GM18909 (cell line): ENCODE data around the gene MEGF11.
"Not testable (repeated sequence)": the region's sequence is repeated elsewhere in the genome, so short reads cannot be mapped to it uniquely, and the experiment has no call there.

ENCODE experiments used
- ATAC-seq: cut with Tn5 transposase; IDR thresholded peaks from one replicate; pipeline ENCODE4 v1.9.1; 2021; ENCODE audit warnings: mild to moderate bottlenecking; ENCODE audit not compliant: unreplicated experiment, poor library complexity

The MEGF11 gene

DNA sequence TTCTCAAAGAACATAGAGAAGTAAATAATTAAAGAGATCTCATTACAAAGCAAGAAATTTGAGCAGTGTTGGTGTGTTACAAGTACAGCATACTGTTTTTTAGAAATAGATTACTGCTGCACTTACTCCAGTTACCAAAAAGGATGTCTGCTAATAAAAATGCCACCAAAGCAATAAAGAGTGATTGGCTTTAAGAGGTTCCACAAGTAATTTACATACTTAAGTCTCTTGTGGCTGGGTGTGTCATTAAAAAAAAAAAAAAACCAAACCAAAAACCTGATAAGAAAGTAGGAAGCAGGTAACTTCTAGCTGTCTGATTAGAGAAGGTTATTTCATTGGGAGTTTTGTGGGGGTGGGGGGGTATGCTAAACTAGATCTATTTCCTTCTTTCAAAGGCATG, 369.0 kb downstream of the MEGF11 start:
- no peak for ATAC-seq

DNA sequence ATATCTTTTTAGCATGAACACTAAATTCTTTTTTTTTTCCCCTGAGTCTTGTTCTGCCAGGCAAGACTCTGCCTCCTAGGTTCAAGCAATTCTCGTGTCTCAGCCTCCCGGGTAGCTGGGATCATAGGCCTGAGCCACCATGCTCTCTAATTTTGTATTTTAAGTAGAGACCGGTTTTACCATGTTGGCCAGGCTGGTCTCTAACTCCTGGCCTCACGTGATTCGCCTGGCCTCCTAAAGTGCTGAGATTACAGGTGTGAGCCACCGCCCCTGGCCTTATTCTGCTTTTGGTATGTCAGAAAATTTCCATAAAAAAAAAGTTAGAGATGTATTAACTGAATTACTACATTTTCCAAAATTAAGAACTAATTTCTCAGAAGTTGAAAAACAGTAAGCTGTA, 370.0 kb downstream of the MEGF11 start:
- ATAC-seq: no peak

DNA sequence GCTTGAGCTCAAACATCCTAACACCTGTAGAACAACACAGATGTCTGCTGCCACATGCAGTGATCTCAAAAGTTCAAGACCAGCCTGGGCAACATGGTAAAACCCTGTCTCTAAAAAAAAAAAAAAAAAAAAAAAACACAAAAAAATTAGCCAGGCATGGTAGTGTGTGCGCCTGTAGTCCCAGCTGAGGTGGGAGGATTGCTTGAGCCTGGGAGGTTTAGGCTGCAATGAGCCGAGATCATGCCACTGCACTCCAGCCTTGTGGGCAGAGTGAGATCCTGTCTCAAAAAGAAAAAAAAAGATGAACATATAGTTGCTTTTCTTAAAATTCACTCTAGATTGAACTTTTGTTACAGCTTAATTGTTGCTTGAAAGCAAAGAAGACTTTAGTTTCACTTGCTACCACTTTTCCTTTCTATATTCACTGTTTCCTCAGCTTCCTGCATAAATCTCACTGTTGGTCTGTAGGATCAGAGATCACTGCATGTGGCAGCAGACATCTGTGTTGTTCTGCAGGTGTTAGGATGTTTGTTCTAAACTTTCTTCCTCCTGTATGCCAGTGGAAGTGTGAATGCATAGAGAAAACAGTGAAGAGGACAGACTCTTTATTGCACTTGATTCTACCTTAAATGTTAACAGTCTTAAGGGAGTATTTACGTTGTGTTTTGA, 371.6 kb downstream of the MEGF11 start:
- ATAC-seq: no peak

DNA sequence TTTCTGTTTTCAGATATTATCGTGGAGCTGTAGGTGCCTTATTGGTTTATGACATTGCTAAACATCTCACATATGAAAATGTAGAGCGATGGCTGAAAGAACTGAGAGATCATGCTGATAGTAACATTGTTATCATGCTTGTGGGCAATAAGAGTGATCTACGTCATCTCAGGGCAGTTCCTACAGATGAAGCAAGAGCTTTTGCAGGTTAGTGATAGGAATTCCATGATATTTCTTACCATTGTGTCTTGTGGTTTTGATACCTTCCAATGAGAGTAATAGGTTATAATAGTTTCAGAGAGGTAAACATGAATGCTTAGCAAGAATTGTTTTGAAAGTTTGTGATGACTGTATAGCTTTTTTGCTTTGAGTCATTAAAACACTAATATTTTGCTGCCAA, 375.8 kb downstream of the MEGF11 start:
- no peak for ATAC-seq

DNA sequence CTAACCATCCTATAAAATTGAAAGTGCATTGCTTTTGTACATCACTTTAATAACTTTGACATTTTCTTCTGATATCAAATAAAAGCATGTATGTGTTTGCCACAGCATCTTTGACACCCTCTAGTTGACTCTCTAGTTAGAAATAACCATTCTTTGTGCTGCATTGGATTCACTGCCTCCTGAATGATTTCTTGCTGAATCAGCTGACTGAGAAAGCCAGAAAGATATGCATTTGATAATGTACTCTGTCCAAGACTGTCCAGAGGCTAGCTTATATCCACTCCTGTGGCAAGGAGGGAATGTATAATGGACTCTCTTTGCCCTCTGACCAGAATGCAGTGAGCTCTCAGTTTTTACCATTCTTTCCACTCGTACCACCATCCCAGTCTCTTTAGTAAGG, 378.1 kb downstream of the MEGF11 start:
- ATAC-seq: no peak

DNA sequence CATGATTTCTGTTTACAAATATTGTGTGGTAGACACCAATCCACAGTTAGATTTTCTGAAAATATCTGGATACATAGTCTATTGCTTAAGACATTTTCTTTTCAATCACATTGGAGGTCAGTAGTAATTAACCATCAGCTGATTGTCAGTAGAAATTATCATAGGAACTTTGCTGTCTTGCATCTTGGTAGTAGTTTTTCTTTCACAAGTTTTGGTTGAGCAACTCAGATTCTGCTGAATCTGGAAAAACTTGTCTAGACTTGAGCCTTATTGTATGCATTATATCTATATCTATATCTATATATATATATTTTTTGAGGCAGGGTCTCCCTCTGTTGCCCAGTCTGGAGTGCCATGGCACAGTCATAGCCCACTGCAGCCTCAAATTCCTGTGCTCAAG, 380.3 kb downstream of the MEGF11 start:
- no peak for ATAC-seq

DNA sequence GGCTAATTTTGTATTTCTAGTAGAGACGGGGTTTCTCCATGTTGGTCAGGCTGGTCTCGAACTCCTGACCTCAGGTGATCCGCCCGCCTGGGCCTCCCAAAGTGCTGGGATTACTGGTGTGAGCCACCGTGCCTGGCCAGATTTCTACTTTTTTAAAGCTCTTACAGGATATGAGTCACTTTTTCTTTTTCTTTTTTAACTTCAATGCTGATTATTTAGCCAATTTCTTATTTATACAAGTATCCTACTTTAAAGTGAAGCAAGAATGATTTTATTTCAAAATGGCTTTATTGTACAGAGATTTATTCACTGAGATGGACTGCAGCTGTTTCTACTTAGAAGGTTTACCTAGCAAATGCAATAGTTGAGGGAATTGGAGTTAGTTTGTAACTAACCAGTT, 381.0 kb downstream of the MEGF11 start:
- not testable (repeated sequence) for ATAC-seq

DNA sequence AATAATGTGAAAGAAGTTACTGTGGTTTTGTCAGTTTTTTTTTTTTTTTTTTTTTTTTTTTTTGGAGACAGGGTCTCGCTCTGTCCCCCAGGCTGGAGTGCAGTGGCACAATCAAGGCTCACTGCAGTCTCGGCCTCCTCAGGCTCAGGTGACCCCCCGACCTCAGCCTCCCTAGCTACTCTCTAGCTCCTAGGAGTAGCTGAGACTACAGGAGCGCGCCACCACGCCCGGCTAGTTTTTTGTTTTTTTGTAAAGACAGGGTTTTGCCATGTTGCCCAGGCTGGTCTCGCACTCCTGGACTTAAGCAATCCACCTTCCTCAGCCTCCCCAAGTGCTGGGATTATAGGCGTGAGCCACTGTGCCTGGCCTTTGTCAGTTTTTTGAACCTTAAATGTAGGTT, 381.7 kb downstream of the MEGF11 start:
- not testable (repeated sequence) for ATAC-seq

DNA sequence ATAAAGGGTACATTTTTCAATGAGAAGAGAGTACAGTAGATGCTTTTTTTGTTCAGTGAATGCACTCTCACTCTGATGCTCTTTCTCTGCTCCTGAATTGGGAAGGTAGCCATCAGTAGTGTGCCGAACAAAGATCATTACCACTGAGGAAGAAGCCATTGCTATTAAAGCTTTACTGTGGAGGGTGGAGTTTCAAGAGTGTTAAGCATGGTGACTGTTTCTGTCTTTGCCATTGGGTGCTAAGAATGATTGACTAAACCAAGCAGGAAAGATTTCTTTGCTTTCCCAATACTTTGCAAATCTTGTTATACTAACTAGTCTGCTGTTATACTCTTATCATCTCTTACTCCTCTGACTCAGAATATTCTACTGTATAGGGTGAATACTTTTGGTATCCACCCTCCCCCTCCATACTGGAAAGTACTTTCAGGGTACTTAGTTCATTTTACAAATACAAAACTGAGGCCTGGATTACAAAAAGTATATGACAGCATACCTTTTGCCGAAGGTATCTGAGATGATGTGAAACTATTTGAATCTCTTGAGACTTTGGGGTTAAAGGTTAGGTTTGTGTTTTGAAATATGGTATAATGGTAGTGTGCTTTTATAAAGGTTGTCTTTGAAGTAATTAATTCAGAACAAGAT, 382.5 kb downstream of the MEGF11 start:
- no peak for ATAC-seq

DNA sequence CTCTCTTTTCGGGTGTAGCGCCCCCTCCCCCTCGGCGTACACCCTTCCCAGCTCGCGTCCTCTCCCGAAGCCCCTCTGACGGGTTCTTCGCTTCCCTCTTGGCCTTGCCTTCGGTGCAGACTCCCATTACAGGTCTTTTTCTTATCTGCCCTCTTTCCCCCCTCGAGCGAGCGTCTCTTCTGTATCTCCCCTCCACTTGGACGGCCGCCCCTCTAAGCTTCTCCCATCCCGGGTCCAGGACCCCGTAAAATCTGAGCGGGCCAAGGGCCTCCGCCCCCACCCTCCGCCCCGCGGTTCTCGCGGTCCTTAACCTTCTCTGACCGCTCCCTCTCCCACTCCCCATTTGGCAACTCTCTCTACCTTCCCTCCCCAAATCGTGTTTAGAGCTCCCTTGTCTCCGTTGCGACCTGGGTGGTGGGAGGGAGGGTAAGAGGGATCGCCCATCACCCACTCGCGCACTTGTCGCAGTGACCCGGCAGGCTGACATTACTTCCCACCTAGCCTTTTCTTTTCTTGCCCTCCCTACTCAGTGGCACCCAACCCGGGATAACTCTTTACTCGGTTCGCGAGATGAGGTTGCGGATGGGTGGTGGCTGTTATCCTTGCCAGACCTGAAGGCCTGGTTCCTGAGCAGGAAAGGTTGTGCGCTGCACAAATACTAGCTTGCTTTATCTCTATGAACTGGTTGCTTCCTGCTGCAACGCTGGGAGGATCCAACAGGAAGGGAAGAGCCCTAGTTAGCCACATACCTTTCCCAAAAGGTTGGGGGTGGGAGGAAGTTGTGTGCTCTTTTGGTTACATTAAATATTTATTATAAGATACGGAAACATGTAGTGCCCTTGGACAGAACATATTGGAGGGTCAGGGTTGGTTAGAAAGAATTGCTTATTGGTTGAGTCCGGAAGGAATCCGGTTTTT, 383.3 kb downstream of the MEGF11 start:
- peak; percentile 2 for ATAC-seq

DNA sequence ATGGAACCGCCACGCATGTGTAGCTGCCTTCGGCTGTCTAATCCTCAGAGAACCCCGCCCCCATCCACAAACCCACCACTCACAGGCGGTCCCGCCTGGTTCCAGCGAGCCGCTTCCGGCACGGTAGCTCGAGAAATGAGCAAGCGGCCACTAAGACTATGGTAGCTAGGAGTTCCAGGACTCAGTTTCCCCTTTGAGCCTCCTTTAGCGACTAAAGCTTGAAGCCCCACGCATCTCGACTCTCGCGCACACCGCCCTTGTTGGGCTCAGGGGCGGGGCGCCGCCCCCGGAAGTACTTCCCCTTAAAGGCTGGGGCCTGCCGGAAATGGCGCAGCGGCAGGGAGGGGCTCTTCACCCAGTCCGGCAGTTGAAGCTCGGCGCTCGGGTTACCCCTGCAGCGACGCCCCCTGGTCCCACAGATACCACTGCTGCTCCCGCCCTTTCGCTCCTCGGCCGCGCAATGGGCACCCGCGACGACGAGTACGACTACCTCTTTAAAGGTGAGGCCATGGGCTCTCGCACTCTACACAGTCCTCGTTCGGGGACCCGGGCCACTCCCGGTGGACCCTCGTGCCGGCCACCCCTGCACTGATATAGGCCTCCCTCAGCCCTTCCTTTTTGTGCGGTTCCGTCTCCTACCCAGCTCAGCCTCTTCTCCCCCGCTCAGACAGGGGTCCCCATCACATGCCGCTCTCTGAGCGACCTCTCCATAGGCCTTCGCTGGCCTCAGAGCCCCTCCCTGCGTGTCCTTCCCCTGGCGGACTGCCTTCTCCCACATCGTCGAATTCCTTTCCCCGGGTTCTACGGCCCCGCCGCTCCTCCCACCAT, 384.2 kb downstream of the MEGF11 start, which contains the start of gene RAB11A:
TSS of gene RAB11A (plus strand) at position 366 of the 828 bp plus-strand sequence. CDS start at position 461, 95 bp downstream.
- ATAC-seq: peak; percentile 87

DNA sequence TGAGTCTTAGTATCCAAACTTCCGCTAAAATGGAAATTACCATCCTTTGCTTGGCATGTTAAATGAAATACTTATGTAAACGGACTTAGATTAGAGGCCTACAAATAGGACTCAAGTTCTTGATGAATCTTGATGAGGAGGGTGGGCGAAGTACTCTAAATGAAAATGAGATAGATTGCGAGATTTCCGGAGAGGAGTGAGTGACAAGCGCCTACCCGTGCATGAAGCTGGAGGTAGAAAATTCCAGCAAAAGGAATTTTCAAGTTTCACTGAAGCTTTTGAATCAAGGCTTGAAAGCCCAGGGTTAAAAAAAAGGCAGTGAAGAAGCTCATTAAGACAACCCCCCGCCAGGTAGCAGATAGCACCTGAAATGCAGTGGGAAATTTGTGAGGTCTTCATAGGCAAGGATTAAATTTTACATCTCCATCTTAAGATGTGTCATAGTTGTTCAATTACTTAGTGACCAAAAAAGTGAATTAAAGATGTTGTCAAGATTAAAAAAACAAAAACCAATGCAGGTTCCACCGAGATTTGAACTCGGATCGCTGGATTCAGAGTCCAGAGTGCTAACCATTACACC, 384.9 kb downstream of the MEGF11 start:
- ATAC-seq: no peak

DNA sequence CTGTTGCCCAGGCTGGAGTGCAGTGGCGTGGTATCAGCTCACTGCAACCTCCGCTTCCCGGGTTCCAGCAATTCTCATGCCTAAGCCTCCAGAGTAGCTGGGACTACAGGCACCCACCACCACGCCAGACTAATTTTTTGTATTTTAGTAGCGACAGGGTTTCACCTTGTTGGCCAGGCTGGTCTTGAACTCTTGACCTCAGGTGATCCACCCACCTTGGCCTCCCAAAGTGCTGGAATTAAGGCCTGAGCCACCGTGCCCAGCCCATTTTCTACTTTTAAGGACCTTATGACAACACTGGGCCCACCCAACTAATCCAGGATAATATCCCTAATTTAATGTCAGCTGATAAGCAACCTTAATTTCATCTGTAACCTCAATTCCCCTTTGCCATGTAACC, 385.6 kb downstream of the MEGF11 start:
- ATAC-seq: not testable (repeated sequence)

DNA sequence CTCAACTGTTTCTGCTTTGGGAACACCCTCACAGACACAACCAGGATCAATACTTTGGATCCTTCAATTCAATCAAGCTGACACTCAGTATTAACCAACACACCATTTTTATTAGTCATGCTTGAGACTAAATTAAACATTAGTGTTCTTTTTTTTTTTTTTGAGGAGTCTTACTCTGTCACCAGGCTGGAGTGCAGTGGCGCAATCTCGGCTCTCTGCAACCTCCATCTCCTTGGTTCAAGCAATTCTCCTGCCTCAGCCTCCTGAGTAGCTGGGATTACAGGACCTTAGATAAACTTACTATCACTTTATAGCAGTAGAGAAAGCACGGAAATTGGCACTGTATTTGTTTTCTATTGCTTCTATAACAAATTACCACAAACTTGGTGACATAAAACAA, 386.3 kb downstream of the MEGF11 start:
- no peak for ATAC-seq

DNA sequence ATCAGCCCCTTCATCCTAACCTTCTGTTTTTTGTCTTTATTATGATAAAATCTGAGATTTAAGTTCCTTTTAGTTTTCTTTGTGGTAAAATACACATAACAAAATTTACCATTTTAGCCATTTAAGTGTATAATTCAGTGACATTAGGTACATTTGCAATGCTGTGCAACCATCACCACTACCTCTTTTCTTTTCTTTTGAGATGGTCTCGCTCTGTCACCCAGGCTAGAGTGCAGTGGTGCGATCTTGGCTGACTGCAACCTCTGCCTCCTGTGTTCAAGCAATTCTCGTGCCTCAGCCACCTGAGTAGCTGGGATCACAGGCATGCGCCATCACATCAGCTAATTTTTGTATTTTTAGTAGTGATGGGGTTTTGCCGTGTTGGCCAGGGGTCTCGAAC, 390.4 kb downstream of the MEGF11 start:
- no peak for ATAC-seq

DNA sequence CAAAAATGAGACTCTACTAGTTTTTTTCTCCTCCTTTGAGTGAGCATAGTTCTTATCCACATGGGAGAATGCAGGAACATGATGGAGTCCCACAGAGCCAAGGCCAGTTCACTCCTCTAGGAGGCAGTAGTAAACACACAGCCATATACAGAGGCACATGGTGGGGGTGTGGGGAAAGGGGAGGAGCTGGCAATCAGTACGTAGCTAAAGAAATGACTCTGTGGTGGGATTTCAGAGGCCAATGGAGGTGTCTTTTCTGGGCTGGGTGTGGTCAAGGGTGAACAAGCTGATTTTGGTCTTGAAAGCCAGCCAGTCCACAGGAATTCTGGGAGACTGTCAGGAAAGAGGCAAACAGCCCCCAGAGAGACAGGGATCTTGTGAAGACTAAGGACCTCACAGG, 390.9 kb downstream of the MEGF11 start:
- ATAC-seq: no peak

DNA sequence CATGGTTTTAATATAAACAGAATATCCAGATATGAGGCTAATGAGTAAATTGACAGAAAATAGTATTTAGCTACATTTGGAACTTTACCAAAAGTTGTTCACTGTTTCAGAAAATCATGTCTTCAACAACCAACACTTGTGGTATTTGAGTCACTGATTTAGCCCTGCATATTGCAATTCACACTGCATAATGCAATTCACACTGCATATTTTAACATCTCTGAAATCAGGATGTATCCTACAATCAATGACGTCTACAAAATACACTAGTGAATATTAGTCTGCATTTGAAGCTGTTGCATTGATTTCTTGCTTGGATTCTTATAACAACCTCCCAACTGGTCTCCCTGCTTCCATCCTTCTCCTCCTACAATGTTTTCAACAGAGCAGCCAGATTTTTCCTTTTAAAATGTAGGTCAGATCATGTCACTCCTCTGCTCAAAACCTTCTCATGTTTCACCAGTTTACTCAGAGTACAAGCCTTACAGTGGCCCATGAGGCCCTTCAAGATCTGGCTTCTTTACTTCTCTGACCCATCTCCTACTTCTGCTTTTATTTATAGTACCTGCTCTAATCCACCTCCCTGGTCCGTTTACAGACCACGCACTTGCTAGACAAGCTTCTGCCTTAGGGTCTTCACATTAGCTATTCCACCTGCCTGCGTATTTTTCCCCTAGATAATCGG, 395.7 kb downstream of the MEGF11 start:
- ATAC-seq: no peak

DNA sequence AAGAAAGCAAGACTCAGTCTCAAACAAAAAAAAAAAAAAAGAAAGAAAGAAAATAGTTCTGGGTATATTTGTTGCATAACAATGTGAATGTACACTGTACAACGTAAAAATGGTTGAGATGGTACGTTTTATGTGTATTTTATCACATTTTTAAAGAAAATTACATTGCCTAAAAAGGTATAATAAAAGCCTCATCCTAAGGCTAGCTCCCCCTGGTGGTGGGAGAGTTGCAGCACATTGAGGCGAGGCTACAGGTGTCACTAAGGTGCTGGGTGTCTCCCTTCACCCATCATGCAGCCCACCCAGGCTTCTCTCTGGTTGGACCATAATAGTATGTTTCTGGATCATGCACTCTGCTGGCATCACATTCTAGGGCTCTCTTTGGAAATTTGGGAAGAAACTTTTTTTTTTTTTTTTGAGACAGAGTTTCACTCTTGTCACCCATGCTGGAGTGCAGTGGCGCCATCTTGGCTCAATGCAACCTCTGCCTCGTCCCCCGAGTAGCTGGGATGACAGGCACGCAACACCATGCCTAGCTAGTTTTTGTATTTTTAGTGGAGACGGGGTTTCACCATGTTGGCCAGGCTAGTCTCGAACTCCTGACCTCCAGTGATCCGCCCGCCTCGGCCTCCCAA, 396.6 kb downstream of the MEGF11 start:
- no peak for ATAC-seq

DNA sequence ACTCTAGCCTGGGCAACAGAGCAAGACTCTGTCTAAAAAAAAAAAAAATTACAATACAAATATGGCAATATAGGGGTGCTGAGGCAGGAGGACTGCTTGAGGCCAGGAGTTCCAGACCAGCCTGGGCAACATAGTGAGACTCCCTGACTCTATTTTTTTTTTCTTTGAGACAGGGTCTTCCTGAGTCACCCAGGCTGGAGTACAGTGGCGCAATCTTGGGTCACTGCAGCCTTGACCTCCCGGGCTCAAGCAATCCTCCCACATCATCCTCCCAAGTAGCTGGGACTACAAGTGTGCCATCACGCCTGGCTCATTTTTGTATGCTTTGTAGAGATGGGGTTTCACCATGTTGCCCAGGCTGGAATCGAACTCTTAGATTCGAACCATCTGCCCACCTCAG, 401.6 kb downstream of the MEGF11 start:
- no peak for ATAC-seq
